SHP77 (cell line): ENCODE results near the gene SYP.

Source experiments
- DNase-seq, 2 experiments: peaks; one replicate each; lab custom pipeline; 2025; lab: John Stamatoyannopoulos, UW

Gene SYP

DNA sequence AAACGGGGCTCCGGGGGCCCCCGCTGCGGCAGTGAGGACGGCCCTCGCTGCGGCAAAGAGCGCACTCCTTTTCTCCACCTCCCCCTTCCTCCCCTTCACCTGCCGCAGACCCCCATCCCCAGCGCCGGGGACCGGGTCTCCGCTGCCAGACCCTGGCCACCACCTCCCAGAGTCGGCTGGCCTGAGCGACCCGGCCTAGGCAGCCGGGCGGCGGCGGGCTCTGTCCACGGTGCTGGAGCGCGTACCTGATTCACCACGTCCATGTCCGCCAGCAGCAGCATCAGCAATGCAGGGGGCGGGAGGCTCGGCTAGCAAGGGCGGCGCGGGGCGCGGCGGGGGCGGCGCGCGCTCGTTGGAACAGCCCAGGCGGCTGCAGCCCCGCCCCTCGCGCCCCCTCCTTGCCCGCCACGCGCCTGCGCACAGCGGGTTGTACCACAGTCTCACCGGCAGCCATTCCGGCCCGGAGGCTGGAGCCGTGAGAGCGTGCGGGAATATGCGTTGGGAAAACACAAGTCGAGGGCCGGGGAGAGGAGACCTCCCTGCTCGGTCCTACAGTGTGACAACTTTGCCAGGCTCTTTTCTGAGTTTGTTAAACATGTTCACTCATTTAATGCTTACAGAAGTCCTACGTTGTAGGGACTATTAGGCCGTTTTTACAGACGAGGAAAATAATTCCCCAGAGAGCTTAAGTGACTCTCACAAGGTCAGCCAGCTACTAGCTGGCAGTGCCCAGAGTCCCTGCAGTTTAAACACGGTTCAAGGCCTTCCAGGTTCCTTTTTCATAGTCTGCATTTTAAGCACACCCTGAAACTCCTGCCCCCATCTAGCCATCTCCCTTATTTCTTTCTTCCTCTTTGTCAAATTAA lies at the start of gene SYP:
SYP (minus strand) TSS at position 288 of the 866 bp plus-strand sequence; CDS start at position 281, 7 bp downstream.
- peak; percentile 56 to 69 for DNase-seq

DNA sequence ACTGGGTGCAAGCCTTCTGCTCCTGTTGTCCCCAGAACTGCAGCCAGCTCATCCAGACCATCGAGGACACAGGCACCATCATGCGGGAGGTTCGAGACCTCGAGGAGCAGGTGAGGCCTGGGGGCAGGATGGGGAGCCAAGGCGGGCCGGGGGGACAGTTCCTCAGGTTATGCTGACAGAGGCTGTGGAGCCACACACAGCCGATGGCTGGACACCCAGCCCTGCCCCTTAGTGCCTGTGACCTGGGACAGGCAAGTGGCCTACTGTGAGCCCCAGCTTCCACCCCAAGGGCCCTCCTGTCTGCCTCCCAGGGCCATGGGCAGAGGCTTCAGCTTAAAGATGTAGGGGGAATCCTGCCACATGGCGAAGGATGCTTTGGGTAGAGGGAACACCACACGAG lies 49.6 kb upstream of the SYP start:
- no peak for DNase-seq

DNA sequence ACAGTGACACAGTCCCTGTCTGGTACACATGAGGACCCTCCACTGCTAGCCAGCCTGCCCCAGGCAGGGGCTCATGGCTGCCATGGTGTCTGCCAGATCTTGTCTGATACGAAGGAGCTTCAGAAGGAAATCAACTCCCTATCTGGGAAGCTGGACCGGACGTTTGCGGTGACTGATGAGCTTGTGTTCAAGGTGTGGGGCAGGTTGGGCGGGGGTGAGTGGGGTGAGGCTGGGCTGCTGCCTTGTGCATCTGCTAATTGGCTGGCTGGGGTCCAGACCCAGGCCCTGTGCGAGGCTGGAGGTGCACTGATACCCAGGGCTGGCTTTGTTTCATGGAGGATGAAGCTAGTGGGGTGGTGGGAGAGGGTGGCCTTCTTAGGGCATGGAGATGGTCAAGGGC lies 49.1 kb upstream of the SYP start:
- no peak for DNase-seq

DNA sequence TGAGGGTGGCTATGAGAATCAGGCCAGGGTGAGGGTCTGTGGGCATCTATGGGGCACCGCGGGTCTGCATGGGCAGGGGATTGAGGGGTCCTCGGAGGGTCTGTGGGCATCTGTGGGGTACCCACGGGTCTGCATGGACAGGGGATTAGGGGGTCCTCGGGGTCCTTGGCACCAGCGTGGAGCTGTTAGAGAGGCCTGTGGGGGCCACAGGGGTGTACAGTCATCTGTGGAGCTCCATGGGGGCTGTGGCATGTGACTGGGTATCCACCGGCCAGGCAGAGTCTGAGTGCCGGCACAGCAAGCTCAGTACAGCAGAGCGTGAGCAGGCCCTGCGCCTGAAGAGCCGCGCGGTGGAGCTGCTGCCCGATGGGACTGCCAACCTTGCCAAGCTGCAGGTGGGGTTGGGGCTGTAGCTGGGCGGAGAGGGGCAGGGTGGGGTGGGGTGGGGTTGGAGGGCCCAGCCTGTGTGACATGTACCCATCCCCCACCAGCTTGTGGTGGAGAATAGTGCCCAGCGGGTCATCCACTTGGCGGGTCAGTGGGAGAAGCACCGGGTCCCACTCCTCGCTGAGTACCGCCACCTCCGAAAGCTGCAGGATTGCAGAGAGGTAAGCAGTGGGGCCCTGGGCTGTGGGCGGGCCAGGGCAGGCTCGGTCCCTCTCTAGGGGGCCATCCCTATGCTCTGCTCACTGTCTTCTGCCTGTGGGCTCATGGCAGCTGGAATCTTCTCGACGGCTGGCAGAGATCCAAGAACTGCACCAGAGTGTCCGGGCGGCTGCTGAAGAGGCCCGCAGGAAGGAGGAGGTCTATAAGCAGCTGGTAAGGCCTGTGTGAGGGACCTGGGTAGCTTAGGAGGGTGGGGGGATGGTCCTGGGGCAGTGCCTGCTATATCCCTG lies 48.2 kb upstream of the SYP start:
- peak; percentile 0 to 3 for DNase-seq

DNA sequence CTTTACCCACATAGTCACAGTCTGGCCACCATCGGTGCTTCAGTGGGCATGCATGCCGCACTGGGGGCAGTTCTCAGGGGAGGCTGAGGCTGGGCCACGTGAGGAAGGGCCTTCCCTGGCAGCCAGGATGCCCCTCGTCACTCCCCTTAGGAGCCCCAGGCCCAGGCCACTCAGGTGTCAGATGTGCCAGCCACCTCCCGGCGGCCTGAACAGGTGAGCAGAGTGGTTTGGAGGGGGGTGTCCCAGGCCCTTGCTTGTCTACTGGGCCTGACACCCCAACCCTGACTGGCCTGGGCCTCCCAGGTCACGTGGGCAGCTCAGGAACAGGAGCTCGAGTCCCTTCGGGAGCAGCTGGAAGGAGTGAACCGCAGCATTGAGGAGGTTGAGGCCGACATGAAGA lies 47.4 kb upstream of the SYP start:
- DNase-seq: no peak

DNA sequence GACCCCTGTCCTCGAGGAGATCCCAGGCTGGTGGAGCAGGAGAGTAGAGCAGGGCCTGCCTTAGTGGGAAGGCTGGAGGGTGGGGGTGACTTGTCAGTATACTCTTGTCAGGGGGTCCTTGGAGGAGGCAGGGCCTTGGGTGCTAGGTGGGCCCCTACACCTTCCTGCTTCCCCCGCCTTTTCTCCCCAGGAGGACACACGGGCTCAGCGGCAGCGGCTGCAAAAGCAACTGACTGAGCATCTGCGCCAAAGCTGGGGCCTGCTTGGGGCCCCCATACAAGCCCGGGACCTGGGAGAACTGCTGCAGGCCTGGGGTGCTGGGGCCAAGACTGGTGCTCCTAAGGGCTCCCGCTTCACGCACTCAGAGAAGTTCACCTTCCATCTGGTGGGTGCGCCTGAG lies 46.5 kb upstream of the SYP start:
- DNase-seq: no peak

DNA sequence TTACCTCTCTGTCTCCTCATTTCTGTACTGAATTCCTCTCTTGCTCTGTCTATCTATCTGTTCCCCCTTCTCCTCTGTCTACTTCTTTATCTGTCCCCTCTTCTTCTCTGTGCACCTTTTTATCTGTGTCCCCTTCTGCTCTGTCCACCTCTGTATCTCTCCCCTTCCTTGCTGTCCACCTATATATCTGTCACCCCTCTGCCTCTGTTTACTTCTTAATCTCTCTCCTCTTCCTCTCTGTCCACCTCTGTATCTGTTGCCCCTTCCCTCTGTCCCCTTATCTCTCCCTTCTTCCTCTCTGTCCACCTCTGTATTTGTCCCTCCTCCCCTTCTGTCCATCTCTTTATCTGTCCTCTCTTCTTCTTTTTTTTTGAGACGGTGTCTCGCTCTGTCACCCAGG lies 44.2 kb upstream of the SYP start:
- no peak for DNase-seq

DNA sequence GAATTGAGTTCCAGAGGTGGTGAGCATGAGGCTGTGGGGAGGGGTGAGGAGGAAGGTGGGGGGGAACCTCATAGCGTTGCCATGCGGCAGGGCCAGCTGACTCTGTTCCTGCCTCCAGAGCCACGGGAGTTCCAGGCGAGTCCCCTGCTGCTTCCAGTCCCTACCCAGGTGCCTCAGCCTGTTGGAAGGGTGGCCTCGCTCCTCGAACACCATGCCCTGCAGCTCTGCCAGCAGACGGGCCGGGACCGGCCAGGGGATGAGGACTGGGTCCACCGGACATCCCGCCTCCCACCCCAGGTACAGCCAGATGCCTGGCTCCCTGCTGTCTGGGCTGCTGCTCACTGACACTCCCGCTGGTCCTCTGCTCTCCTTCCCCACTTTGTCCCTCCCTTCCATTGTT lies 43.2 kb upstream of the SYP start:
- no peak for DNase-seq

DNA sequence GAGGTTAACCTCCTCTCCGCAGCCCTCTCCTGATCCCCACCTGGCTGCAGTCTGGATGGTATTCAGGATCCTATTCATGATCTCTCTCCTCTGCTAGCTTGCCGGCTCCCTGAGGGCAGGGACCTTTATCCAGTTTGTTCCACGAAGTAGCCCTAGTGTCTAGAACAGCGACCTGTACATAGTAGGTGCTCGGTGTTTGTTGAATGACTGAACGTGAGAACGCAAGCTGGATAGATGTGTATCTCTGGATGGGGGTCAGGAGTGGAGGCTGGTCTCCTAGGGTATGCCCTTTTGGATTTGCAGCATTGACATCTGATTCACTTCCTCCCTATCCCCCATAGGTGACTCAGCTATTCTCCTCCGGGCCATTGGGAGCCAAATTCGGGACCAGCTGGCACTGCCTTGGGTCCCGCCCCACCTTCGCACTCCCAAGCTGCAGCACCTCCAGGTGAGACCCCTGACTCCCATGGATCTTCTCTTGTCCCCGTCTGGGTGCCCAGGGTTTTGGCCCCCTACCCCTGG lies 42.6 kb upstream of the SYP start:
- DNase-seq: no peak

DNA sequence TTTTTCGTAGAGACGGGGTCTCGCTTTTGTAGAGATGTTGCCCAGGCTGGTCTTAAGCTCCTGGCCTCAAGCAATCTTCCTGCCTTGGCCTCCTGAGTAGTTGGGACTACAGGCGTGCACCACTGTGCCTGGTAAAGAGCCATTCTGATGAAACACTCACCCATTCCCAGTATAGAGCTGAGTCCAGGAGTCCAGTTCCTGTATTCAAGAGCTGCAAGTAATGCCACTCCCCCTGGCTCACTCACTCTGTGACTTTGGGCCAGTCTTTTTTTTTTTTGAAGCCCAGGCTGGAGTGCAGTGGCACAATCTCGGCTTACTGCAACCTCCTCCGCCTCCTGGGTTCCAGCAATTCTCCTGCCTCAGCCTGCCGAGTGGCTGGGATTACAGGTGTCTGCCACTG lies 38.7 kb upstream of the SYP start:
- DNase-seq: no peak

DNA sequence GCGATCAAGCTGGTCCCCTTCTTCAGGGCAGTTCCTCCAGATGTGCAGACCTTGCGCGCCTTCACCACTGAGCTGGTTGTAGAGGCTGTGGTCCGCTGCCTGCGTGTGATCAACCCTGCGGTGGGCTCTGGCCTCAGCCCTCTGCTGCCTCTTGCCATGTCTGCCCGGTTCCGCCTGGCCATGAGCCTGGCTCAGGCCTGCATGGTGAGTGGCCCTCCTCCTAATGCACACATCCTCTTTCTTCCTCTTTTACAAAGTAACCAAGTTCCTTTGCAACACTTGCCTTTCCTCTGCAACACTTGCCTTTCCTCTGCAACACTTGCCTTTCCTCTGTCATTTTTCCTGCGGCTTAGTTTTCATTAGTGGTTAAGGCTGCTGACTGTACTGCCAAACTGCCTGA lies 37.1 kb upstream of the SYP start:
- no peak for DNase-seq

DNA sequence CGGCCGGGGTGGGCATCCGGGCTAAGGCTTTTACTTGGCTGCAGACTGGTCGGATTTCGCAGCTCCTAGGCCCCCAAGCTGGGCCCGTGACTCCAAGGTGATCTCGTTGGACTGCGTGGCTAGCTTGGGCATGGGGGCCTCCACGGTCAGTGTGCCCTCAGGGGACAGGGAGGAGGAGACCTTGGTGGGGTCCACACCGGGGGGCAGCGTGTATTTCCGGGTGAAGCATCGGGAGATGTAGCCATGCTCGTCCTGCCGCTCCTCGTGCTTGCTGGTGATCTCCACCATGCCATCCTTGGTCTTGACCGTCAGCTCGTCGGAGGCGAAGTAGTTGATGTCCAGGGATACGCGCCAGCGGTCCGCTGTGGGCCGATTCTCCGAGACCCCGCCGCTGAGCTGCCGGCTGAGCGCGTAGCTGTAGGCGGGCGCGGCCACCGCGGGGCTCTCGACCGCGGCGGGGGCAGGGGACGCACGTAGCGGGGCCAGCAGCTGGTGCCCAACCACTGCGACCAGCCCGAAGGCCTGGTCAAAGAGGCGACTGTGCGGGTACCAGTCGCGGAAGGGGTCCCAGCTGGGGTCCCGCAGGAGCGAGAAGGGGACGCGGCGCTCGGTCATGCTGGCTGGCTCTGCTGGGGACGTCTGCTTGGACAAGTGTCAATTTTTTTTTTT lies 34.0 kb upstream of the SYP start:
- no peak for DNase-seq

DNA sequence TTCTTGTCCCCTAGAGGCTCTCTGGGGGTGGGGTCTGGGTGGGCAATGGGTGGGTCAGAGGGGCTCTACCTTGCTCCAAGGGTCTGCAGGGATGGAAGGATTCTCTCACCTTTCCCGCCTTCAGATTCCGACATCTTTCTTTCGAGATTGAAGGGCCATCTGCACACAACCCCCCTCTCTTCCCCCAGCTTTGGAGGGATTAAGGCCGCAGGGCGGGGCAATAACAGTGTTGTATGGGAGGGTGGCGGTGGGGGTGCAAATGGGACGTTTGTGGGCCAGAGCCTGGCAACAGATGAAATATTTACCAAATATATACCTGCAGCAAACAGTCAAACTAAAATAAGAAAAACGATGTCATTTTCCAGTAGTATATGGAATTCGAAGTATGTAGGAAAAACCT lies 33.2 kb upstream of the SYP start, which contains the start of gene CACNA1F:
CACNA1F (minus strand) TSS at position 165 of the 400 bp plus-strand sequence; CDS start at position 134, 31 bp downstream.
- no peak for DNase-seq

DNA sequence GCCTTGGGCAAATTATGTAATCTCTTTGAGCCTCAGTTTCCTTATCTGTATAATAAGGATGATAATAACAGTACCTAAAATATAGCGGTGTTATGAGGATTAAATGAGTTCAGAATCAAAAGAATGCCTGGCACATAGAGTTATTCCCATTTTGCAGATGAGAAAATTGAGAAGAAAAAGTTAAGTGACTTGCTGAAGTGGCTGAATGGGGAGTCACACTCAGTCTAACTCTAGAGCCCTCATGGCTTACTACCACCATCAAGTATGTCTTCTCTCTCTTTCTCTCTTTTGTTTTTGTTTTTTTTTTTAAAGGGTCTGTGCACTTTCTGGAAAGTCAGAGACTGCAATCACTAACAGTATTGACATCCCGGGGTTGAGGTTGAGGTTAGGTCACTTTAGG lies 32.5 kb upstream of the SYP start:
- DNase-seq: no peak

DNA sequence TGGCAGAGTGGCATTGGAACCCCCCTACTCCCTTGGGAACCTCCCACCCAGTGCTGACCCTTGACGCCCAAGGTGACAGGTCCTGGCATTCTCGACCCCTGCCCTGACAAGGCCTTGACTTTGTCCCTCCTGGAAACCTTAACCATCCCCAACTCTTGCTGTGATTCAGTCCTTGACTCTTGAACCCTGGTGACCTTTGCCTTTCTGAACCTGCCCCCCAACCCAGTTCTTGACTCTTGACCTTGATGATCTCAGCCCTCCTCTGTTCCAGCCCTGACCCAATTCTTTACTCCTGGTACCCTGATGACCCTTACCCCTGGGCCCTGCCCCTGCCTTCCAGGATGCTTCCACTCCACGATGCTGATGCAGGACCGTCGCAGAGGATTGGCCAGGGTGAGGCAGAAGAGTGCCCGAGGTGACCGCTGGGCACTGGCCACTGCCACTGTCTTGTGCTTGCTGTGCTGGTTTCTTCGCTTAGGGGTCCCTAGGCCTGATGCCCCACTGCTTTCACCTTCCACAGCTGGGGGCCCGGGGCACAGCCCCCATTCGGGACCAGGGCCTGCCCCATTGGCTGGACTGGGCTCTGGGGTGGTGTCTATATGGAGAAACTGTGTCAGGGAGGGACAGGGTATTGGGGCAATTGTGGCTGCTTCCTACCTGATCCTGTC lies 31.5 kb upstream of the SYP start:
- no peak for DNase-seq

DNA sequence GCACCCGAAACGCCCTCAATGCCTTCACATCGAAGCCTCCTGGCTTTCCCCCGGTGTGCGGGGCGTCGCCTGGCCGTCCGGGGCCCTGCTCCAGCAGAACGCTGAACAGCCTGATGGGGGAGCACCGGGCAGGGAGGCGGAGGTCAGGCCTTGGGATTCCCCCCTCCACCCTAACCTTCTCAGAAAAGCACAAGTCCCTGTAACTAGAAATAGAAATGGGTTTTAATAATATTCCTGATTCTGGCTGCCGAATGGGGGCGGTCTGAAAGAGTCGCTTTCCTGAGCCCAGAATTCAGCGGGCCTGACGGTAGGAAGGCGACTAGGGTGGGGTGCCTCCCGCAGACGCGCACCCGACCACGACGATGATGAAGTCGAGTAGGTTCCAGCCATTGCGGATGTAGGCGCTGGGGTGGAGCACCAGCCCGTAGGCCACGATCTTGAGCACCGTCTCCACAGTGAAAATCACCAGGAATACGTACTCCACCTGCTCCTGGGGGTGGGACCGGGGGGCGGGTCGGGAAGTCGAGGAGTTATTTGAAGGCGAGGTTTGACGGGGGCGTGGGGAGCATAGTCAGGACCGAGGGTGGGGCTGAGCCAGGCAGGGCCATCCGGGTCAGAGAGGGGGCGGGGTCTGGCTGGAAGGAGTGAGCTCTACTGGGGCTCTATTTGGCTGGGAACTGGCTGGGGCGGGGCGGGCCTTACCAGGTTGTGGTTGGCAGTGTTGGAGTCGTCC lies 30.7 kb upstream of the SYP start:
- DNase-seq: no peak

DNA sequence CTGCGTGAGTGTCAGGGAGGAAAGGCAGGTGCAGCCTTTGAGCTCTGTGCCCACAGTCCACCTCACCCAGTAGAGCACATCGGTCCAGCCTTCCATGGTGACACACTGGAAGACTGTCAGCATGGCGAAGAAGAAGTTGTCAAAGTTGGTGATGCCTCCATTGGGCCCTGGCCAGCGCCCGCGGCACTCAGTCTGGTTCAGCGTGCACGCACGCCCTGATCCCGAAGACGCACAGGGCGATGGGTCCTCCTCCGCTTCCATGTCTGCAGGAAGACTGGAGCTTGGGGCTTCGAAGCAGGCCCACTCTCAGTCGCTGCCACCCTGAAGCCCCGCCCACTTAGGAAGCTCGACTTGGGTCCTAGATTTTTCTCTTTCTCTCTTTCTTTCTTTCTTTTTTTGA lies 28.2 kb upstream of the SYP start:
- no peak for DNase-seq

DNA sequence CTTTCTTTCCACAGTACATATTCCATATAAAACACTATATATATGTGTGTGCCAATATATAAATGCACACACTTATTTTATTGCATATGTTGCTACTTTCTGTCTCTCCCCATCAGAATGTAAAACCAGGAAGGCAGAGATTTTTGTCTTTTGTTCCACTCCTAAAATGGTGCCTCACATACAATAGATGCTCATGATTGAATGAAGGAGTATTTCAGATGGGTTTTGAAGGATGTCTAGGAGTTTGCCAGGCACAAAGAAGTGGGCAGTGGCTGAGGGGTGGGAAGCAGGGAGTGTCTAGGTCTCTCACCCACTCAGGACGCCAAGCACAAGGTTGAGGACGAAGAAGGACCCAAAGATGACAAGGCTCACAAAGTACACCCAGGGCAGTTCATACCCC lies 27.7 kb upstream of the SYP start:
- DNase-seq: no peak

DNA sequence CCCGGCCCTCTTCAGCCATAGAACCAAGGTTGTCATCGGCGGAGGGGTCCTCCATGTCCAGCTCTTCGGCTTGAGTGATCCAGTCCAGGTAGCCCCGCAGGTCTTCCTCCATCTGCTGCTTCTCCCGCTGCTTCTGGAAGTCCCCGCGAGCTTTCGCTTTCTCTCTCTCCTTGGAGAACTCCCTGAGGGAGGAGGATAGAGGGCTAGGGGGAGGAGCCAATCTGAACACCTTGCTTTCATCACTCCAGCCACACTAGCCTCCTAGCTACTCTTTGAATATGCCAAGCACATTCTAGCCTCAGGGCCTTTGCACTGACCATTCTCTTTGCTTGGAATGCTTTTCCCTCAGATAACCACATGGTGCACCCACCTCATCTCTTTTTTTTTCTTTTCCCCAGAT lies 27.0 kb upstream of the SYP start:
- no peak for DNase-seq

DNA sequence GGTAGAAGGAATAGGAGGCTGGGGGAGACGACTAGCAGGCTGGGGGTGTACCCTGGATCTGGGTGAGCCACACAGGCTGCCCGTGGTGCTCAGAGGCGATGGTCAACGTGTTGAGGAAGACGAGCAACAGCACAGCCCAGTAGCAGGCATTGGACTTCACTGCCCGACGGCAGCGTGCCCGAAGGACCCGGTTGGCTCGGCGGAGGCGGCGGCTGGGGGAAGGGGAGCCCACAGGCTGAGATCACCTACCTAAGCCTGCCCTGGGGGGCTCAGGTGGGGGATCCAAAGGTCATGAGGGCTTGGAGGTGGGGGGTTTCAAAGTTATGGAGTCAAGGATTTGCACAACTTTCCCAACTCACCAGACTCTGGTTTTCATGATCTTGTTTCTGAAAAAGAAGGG lies 25.9 kb upstream of the SYP start:
- DNase-seq: no peak

DNA sequence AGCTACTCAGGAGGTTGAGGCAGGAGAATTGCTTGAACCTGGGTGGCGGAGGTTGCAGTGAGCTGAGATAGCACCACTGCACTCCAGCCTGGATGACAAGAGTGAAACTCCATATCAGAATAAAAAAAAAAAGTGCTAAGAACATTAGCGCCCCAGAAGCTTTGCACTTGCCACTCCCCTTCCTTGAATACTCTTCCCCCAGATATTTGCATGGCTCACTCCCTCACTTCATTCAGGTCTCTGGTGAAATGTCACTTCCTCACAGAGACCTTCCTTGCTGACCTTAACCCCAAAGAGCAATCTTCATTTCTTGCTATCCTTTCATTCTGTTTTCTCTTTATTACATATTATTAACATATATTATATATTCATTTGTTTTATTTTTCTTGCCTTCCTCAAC lies 21.9 kb upstream of the SYP start:
- DNase-seq: no peak
